T-helper 2 cell treated with Interferon-gamma antibody and Interleukin-4, amounts not matched to agents 100 ng/mL and 5 ng/mL, for 36 hours (primary cell): ENCODE measurements around the gene ATP11A. TPM values are rescaled to one million over a fixed set of nuclear protein-coding genes. Genes with fewer than 3 reads are reported as not detected.

Source experiments
- intact Hi-C: fragments of 100-400 bp; cut with micrococcal nuclease; formaldehyde crosslinking; loops from one replicate; pipeline ENCODE4 v1.15.1; 2023
- total RNA-seq: library from RNA; stranded (reverse); gene quantifications from 2 replicates; pipeline ENCODE4 v1.2.3, GENCODE V29; 2022

Gene ATP11A
- total RNA-seq, 1 donor from 2014 or later: 64.2 TPM

- intact Hi-C loops: no loop called here
These were observed 51.4 kb downstream of the ATP11A start for GRCh38 chr13:112741185-112741755.

GRCh38 chr13:112741835-112742570 is 52.2 kb downstream of the ATP11A start:
- intact Hi-C loops: no loop called here

- intact Hi-C loops: no loop called here
These were observed 52.7 kb downstream of the ATP11A start for GRCh38 chr13:112742583-112742982.

- intact Hi-C loops: no loop called here
These were observed 53.8 kb downstream of the ATP11A start for GRCh38 chr13:112743451-112744167.

- intact Hi-C loops: no loop called here
These were observed 54.6 kb downstream of the ATP11A start for GRCh38 chr13:112744168-112745021.

- intact Hi-C loops: no loop called here
These were observed 56.2 kb downstream of the ATP11A start for GRCh38 chr13:112746044-112746443.

GRCh38 chr13:112747256-112747655 is 57.4 kb downstream of the ATP11A start:
- intact Hi-C loops: no loop called here

- intact Hi-C loops: no loop called here
These were observed 59.3 kb downstream of the ATP11A start for GRCh38 chr13:112748947-112749735.

GRCh38 chr13:112750570-112750969 is 60.7 kb downstream of the ATP11A start:
- intact Hi-C loops: no loop called here

- intact Hi-C loops: no loop called here
These were observed 61.8 kb downstream of the ATP11A start for GRCh38 chr13:112751617-112752016.

- intact Hi-C loops: no loop called here
These were observed 62.4 kb downstream of the ATP11A start for GRCh38 chr13:112752211-112752610.

GRCh38 chr13:112752711-112753541 is 63.1 kb downstream of the ATP11A start:
- intact Hi-C loops: no loop called here

- intact Hi-C loops: no loop called here
These were observed 64.0 kb downstream of the ATP11A start for GRCh38 chr13:112753833-112754232.

GRCh38 chr13:112754281-112755025 is 64.6 kb downstream of the ATP11A start:
- intact Hi-C loops: no loop called here

- intact Hi-C loops: no loop called here
These were observed 65.5 kb downstream of the ATP11A start for GRCh38 chr13:112755331-112755730.

- intact Hi-C loops: no loop called here
These were observed 66.2 kb downstream of the ATP11A start for GRCh38 chr13:112756081-112756480.

- intact Hi-C loops: no loop called here
These were observed 66.7 kb downstream of the ATP11A start for GRCh38 chr13:112756511-112756966.

GRCh38 chr13:112756967-112757758 is 67.3 kb downstream of the ATP11A start:
- intact Hi-C loops: no loop called here
